ENCODE measurements around the gene UBASH3A. TPM values are rescaled to one million over a fixed set of nuclear protein-coding genes. Genes with fewer than 3 reads are reported as not detected.

UBASH3A gene
- total RNA-seq, 1 experiment from 2014 or later: not detected

DNA sequence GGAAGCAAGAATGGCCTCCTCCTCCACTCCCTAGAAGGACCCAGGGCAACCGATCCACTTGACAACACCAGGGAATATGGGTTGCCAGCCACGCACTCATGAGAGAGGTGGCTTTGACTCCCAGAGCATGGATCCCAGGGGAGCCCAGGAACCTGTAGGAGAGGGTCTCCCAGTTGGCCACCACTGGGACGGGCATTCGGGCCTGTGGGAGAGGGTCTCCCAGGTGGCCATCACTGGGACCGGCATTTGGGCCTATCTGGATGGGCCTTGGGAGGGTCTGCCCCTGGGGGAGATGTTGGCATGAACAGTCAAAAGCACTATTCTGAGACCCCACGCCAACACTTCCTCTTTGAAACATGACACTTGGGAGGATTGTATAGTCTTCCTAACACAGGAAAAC is 37.9 kb upstream of the UBASH3A start:
- CTCF ChIA-PET: no interaction called here
- no peak for DNase-seq
- no peaks in the 10 kb centered on the region for H3K9me3 Mint-ChIP-seq (ENCODE audit: low read depth, unreplicated experiment)
- H3K4me3 Mint-ChIP-seq (ENCODE audit: low read depth, unreplicated experiment): no peak overlapping the region
- TF ChIP-seq, protein P1, sequence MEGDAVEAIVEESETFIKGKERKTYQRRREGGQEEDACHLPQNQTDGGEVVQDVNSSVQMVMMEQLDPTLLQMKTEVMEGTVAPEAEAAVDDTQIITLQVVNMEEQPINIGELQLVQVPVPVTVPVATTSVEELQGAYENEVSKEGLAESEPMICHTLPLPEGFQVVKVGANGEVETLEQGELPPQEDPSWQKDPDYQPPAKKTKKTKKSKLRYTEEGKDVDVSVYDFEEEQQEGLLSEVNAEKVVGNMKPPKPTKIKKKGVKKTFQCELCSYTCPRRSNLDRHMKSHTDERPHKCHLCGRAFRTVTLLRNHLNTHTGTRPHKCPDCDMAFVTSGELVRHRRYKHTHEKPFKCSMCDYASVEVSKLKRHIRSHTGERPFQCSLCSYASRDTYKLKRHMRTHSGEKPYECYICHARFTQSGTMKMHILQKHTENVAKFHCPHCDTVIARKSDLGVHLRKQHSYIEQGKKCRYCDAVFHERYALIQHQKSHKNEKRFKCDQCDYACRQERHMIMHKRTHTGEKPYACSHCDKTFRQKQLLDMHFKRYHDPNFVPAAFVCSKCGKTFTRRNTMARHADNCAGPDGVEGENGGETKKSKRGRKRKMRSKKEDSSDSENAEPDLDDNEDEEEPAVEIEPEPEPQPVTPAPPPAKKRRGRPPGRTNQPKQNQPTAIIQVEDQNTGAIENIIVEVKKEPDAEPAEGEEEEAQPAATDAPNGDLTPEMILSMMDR (IDR thresholded peaks at IDR 0.05; ENCODE audit: unreplicated experiment): no peak
- no TSS peak for BruUV-seq (replicated peaks)
- no peaks in the 10 kb centered on the region for H3K36me3 Mint-ChIP-seq (ENCODE audit: insufficient read depth, unreplicated experiment)
- H3K27me3 Mint-ChIP-seq (ENCODE audit: unreplicated experiment): no peaks in the 10 kb centered on the region
- peaks cover 19% of the 10 kb centered on the region for H3K4me1 Mint-ChIP-seq (ENCODE audit: low read depth, unreplicated experiment)
- intact Hi-C loops (cut with micrococcal nuclease; ENCODE audit: unreplicated experiment): no loop called here
- H3K27ac Mint-ChIP-seq (ENCODE audit: unreplicated experiment): no peak overlapping the region

- CTCF ChIA-PET: interaction anchor here (1.2 kb wide), 1 partner anchor 101 kb away, joined by 3 read pairs; no protein-coding TSS in a partner anchor
- intact Hi-C loops (cut with micrococcal nuclease; ENCODE audit: unreplicated experiment): no loop called here
- H3K27ac Mint-ChIP-seq (ENCODE audit: unreplicated experiment): no peak within 1 kb of the TSS
- H3K36me3 Mint-ChIP-seq (ENCODE audit: insufficient read depth, unreplicated experiment): no peaks in the 10 kb centered on the region
- H3K4me1 Mint-ChIP-seq (ENCODE audit: low read depth, unreplicated experiment): peaks cover 19% of the 10 kb centered on the region
- no peaks in the 10 kb centered on the region for H3K9me3 Mint-ChIP-seq (ENCODE audit: low read depth, unreplicated experiment)
- DNase-seq: peak; percentile 34
- TF ChIP-seq, protein P1 (IDR thresholded peaks at IDR 0.05; ENCODE audit: unreplicated experiment): no peak
- no TSS peak for BruUV-seq (replicated peaks)
- no peak within 1 kb of the TSS for H3K4me3 Mint-ChIP-seq (ENCODE audit: low read depth, unreplicated experiment)
- H3K27me3 Mint-ChIP-seq (ENCODE audit: unreplicated experiment): no peaks in the 10 kb centered on the region
These were observed 37.3 kb upstream of the UBASH3A start, which contains the start of gene TFF1 for GRCh38 chr21:42366292-42367010. TSS of gene TFF1 (minus strand) at chr21:42366535. CDS start at chr21:42366495, 40 bp downstream.

- H3K27ac Mint-ChIP-seq (ENCODE audit: unreplicated experiment): no peak overlapping the region
- peaks cover 19% of the 10 kb centered on the region for H3K4me1 Mint-ChIP-seq (ENCODE audit: low read depth, unreplicated experiment)
- BruUV-seq (replicated peaks): no TSS peak
- no peaks in the 10 kb centered on the region for H3K9me3 Mint-ChIP-seq (ENCODE audit: low read depth, unreplicated experiment)
- H3K27me3 Mint-ChIP-seq (ENCODE audit: unreplicated experiment): no peaks in the 10 kb centered on the region
- intact Hi-C loops (cut with micrococcal nuclease; ENCODE audit: unreplicated experiment): no loop called here
- no peak overlapping the region for H3K4me3 Mint-ChIP-seq (ENCODE audit: low read depth, unreplicated experiment)
- H3K36me3 Mint-ChIP-seq (ENCODE audit: insufficient read depth, unreplicated experiment): no peaks in the 10 kb centered on the region
- CTCF ChIA-PET: interaction anchor here (1.2 kb wide), 1 partner anchor 100 kb away, joined by 3 read pairs; no protein-coding TSS in a partner anchor
- no peak for DNase-seq
- TF ChIP-seq, protein P1 (IDR thresholded peaks at IDR 0.05; ENCODE audit: unreplicated experiment): no peak
These were observed 36.1 kb upstream of the UBASH3A start for GRCh38 chr21:42367367-42368165.

DNA sequence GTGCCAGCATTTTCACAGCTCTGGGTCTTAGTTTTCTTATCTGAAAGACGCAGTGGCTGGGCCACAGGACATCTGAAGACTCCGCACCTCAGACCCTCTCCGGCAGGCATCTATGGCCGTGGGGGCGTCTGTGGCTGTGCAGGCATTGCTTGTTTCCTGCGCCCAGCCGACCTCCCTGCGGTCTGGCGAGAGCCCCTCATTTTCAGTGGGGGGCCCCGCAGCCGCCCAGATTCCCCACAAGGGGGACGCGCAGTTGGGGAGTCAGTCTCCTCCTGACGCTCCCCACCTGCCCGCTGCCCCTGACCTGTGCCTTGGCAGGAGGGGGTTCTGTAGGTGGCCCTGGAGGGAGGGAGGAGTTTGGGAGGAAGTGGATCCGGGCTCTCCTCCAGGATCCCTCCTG is 33.9 kb upstream of the UBASH3A start:
- no peaks in the 10 kb centered on the region for H3K9me3 Mint-ChIP-seq (ENCODE audit: low read depth, unreplicated experiment)
- DNase-seq: no peak
- H3K4me3 Mint-ChIP-seq (ENCODE audit: low read depth, unreplicated experiment): no peak overlapping the region
- no peaks in the 10 kb centered on the region for H3K36me3 Mint-ChIP-seq (ENCODE audit: insufficient read depth, unreplicated experiment)
- H3K27ac Mint-ChIP-seq (ENCODE audit: unreplicated experiment): no peak overlapping the region
- intact Hi-C loops (cut with micrococcal nuclease; ENCODE audit: unreplicated experiment): no loop called here
- BruUV-seq (replicated peaks): no TSS peak
- peaks cover 9% of the 10 kb centered on the region for H3K4me1 Mint-ChIP-seq (ENCODE audit: low read depth, unreplicated experiment)
- TF ChIP-seq, protein P1 (IDR thresholded peaks at IDR 0.05; ENCODE audit: unreplicated experiment): no peak
- CTCF ChIA-PET: no interaction called here
- no peaks in the 10 kb centered on the region for H3K27me3 Mint-ChIP-seq (ENCODE audit: unreplicated experiment)
